ENCODE measurements around the gene OR4M1.
"Not testable (repeated sequence)": the region's sequence is repeated elsewhere in the genome, so short reads cannot be mapped to it uniquely, and the experiment has no call there.

The OR4M1 gene

GRCh38 chr14:19813171-19813920 lies 40.0 kb downstream of the OR4M1 start:
- DNase-seq; intact Hi-C loops (cut with DNase I): not testable (repeated sequence)

- DNase-seq; intact Hi-C loops (cut with DNase I): not testable (repeated sequence)
Measured at GRCh38 chr14:19819879-19820278, 46.6 kb downstream of the OR4M1 start.

- intact Hi-C loops (cut with DNase I); DNase-seq: not testable (repeated sequence)
Measured at GRCh38 chr14:19821016-19821415, 47.7 kb downstream of the OR4M1 start.

- DNase-seq, result no peak
- intact Hi-C loops (cut with DNase I), result no loop called here
Measured at GRCh38 chr14:19823178-19823577, 49.9 kb downstream of the OR4M1 start.

- intact Hi-C loops (cut with DNase I), result no loop called here
- no peak for DNase-seq
Measured at GRCh38 chr14:19823765-19824164, 50.5 kb downstream of the OR4M1 start.

GRCh38 chr14:19827626-19828244 lies 54.4 kb downstream of the OR4M1 start:
- intact Hi-C loops (cut with DNase I), result not testable (repeated sequence)
- peak in 8 of 42 donors; percentile 18 to 46 (median 20) for DNase-seq

GRCh38 chr14:19828314-19828713 lies 55.0 kb downstream of the OR4M1 start:
- intact Hi-C loops (cut with DNase I), result no loop called here
- no peak for DNase-seq

Measured in head of caudate nucleus (tissue), 42 donors.